GM18508 (cell line): Measurements from ENCODE around the gene PCDH7.

Experiments used
- ATAC-seq: cut with Tn5 transposase; IDR thresholded peaks from one replicate; pipeline ENCODE4 v1.9.1; 2021; ENCODE audit warnings: moderate number of reproducible peaks; ENCODE audit not compliant: insufficient read depth, unreplicated experiment

The PCDH7 gene, protein sequence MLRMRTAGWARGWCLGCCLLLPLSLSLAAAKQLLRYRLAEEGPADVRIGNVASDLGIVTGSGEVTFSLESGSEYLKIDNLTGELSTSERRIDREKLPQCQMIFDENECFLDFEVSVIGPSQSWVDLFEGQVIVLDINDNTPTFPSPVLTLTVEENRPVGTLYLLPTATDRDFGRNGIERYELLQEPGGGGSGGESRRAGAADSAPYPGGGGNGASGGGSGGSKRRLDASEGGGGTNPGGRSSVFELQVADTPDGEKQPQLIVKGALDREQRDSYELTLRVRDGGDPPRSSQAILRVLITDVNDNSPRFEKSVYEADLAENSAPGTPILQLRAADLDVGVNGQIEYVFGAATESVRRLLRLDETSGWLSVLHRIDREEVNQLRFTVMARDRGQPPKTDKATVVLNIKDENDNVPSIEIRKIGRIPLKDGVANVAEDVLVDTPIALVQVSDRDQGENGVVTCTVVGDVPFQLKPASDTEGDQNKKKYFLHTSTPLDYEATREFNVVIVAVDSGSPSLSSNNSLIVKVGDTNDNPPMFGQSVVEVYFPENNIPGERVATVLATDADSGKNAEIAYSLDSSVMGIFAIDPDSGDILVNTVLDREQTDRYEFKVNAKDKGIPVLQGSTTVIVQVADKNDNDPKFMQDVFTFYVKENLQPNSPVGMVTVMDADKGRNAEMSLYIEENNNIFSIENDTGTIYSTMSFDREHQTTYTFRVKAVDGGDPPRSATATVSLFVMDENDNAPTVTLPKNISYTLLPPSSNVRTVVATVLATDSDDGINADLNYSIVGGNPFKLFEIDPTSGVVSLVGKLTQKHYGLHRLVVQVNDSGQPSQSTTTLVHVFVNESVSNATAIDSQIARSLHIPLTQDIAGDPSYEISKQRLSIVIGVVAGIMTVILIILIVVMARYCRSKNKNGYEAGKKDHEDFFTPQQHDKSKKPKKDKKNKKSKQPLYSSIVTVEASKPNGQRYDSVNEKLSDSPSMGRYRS (N-terminal part only)

DNA sequence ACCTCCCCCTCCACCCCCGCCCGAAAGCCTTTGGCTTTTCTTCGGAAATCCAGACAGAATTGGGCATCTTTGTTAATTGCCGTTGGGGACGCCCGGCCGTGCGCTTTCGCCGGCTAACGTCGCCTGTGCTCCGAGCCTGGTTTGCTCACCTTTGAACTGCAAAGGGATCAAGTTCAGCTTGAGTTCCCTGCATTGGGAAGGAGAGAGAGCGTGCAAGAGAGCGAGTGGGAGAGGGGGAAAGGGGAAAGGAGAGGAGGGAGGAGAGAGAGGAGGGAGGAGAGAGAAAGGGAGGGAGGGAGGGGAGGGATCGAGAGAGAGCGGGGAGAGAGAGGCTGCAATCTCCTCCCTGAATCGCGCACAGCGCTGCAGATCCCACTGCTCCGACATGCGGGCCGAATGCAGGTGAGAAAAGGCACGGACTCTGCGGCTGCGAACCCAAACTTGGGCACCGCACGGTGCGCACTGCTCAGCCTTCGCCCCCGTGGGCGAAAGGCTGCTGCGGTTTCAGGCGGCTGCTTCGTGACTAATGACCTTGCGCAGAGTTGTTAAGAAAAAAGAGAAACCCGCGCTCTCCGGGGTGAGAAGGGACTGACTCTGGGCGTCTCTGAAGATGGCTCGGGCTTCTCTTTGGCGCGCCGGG, at the start of gene PCDH7:
Gene PCDH7 (plus strand): TSS at position 349 of the 640 bp plus-strand sequence. CDS start 1,054 bp downstream, outside the sequence.
- ATAC-seq, result no peak

DNA sequence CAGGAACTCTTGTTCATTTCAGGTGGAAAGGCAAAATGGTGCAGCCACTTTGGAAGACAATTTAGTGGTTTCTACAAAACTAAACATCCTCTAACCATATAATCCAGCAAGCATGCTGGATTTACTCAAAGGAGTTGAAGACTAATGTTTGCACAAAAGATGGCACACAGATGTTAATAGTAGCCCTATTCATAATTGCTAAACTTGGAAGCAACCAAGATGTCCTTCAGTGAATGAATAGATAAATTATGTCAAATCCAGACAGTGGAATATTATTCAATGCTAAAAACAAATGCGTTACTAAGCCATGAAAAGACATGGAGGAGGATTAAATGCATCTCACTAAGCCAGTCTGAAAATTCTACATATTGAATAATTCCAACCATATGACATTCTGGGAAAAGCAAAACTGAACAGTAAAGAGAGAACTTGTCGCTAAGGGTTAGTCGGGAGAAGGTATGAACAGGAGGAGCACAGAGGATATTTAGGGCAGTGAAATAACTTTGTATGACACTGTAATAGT, 48.2 kb upstream of the PCDH7 start:
- ATAC-seq, result no peak

DNA sequence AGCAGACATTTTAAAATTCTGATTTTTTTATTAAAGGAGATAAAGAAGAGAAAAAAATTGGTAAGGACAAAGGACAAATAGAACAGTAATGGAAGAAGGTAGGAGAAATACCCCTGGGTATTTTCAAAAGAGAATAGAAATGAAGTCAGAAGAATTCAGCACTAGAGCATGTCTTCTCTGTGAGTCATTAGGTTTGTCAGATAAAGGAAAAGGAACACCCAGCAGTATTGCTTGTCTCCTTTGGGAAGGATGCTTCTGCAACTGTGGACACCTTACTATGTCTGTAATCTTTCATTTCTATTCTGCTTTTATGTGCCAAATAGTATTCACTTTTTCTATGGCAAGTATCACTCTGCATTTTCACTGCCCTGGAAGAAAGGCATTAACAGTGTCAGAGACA, 24.0 kb upstream of the PCDH7 start:
- ATAC-seq, result no peak

DNA sequence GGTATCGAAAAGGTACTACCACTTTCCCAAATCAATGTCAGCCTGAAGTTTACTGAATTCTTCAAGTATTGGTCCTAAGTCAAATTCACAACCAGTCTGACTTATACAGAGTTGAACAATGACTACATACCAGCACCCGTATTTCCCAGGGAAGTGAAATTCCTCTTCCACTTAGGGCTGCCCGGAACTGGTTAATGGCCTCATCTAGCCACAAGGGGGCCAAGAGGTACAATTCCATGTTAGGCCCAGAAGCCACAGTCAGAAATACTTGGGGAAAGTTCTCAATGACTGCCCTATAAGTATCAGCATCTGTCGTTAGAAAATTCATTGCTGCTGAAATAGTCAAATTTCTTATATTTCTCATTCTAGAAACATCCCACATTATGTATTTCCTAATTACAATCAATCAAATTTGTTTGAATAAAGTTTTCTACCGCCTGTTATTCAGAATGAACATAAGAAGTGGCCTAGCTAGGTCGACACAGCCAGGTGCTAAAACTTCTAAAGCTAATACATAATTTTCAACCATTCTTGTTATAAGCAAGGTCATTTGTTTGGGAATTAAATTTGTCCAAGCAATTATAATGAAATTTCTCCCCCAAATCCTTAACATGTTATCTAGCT, 5.6 kb upstream of the PCDH7 start:
- ATAC-seq, result no peak

DNA sequence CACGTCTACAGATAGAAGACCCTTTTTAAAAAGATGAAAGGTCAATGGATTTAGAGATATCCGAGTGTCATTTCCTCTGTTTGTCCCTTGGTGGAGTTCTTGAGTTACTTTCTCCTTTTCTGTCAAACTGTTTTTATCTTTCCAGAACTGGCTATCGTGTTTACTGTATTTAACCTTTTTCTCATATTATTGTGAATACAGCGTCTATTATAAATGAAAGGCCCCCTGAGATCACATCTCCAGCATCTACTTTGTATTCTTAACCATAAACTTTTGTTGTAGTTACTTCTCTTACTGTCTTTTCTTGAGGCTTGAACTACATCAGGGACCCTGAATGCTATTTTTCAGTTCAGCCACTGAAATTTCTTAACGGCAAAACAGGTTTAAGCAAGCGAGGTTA, 4.0 kb upstream of the PCDH7 start:
- ATAC-seq, result no peak

DNA sequence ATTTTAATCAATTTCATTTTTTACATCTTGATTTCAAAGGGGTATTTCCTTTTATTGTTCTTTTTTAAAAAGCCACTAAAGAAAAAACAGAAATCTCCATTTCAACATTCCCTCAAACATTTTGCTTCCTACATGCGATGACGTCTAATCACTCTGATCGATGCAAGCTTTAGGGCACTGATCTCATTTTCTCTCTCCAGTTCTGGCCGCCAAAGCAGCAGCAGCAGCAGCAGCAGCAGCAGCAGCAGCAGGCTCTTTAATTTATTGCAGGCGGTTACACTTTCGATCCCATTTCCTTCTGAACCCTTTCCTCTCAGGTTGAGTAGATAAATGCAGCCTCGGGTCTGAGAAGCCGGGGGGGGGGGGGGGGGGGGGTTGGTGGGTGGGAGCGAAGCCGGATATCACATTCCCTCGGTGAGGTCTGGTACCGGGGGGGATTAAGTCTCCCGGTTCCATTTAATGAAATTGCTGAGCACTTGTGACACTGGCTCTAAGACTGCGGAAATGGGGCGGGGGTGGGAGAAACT, 3.4 kb upstream of the PCDH7 start:
- no peak for ATAC-seq

DNA sequence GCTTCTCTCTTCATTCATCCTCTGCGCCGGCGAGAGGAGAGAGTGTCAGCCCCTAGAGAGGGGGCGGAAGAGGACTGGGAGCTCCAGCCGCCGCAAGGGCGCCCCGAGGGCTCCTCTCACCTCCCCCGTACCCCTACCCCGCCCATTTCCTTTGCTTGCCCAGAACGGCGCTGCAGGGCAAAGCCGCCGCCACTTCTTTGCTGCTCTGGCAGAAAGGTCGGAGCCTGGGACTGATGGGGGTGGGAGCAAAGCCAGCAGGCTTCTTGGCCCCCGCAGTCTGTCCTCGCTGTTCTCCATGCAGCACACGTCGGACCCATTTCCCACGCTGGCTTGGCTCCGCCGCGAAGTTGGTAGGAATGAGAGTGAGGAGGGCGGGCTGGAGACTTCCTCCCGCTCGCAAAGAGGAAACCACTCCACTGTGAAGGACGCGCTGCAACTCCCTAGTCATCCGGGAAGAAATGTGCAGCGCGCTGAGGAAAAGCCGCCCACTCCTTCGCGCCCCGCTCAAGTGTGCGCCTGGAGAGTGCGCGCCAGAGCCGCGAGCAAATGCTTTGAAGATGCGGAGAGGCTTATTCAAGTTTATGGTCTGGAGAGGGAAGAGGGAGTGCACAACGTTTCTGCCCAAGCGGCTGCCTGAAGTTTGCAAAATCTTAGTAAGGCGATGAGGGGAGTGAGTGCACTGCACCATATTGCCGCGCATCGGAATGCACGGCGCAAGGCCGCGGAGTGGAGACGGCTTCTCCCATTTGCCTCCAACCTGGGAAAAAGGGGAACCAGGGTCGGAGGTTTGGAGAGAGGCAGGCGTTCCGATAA, 2.8 kb upstream of the PCDH7 start:
- no peak for ATAC-seq

DNA sequence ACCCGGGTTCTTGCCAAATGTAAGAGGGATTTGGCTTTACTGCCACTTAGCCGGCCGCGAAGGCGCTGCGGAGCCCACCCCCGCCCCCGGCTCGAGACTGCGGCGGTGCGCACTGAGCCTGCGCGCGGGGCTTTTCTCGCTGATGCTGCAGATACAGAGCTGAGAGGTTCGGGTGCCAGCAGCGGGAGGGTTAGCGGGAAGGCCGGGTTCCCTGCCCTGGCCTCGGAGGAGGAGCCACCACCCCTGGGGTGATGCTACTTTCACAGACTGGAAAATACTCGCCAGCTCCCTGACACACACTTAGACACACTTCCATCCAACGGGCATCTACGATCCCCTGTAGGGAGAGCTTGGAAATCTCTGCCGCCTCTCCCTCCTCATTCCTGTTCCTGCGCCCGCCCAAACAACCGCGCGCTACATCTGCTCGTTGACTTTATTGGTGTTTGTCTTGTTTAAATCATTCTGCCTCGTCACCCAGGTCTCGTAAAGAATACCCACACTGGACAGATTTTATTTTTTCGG, 2.1 kb upstream of the PCDH7 start:
- no peak for ATAC-seq

DNA sequence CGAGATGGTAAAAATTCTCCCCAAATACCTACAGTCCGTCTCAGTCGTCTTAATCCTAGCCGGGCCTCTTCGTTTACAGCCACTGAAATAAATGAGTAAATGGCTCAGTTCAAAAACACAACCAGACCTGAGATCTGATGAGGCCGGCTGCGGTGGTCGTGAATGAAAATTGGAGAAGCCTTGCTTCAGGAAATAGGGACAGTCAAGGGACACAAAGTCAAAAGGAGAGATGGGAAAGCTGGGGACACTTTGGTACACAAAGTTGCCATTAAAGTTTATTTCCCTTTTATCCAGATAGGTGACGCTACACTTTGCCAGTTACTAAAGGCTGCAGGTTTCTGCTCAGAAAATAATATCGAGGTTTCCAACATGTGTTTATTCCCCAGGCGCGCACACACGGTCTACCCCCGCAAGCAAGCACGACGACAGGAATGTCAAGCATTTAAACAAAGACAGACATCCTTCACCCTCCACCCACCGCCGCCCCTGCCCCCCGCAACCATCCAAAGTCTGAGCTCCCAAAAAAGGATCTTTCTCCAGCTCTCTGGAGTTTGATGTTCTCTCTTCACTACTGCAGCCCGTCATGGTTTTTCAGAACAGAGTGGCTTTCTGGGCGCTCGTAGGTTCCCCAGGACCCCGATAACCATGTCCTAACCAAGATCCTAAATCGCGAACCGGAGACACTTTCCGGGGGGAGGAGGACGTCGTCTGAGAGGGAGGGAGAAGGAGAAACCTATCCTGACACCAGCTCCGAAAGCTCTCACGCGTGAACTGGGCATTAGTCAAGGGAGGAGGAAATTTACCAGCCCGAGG, 1.3 kb upstream of the PCDH7 start:
- no peak for ATAC-seq

DNA sequence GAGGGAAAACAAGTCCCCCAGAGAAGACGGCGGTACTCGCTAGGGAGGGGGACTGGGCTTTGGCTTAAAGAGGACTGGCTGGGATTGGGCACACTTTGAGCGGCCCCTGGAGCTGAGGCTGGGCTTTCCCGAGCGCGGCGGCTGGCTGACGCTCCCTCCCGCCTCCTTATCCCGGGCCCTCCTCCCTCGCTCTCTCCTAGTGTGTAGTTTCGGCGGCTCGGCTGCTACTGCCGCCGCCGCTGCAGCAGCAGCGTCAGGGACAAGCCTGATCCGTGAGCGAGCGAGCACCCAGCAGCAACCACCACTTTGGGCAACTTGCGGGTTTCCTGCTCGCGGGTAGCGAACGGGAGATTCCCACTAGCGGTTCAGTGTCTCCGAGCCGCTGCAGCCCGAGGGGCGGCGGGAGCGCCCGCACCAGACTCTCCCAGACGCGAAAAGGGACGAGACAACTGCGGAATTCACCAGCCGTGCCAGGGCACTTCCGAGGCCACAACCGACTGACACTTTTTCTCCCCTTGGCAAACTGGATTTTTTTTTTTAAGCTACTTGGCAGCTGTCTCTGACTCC, 632 bp upstream of the PCDH7 start:
- no peak for ATAC-seq

DNA sequence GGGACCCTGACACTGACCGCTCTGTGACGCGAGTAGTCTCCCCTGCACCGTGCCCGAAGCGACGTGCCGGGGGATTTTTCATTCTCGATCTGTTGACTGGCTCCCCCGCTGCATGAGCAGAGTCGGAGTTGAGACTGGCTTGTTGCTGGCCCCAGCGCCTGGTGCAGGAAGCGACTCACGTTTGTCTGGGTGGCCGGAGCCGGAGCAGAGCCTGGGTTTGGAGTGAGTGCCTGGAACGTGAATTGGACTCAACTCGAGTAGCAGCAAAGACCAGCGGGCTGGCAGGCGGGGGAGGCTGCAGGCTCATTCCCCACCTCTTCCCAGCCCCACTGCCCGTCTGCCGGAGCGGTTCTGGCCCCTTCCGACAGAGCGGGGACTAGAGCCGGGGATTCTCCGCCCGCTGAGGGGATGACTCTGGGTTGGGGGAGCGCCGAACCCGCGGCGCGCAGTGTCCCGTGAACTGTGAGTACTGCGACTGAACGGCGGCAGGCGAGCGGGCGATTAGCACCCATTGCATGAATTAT, 554 bp downstream of the PCDH7 start:
- no peak for ATAC-seq

DNA sequence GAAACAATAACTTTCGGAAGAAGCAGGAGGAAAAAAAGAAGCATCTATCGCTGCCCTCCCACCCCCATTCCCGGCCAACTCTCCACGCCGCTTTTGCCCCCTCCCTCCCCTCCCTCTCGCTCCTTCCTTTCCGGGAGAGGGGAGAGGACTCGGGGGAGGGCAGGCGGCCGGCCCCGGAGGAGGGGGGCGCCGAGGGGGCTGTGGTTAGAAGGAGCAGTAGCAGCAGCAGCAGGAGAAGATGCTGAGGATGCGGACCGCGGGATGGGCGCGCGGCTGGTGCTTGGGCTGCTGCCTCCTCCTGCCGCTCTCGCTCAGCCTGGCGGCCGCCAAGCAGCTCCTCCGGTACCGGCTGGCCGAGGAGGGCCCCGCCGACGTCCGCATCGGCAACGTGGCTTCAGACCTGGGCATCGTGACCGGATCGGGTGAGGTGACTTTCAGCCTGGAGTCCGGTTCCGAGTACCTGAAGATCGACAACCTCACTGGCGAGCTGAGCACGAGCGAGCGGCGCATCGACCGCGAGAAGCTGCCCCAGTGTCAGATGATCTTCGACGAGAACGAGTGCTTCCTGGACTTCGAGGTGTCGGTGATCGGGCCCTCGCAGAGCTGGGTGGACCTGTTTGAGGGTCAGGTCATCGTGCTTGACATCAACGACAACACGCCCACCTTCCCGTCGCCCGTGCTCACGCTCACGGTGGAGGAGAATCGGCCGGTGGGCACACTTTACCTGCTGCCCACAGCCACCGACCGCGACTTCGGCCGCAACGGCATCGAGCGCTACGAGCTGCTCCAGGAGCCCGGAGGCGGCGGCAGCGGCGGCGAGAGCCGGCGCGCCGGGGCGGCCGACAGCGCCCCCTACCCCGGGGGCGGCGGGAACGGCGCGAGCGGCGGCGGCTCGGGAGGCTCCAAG, 1.3 kb downstream of the PCDH7 start:
- no peak for ATAC-seq

DNA sequence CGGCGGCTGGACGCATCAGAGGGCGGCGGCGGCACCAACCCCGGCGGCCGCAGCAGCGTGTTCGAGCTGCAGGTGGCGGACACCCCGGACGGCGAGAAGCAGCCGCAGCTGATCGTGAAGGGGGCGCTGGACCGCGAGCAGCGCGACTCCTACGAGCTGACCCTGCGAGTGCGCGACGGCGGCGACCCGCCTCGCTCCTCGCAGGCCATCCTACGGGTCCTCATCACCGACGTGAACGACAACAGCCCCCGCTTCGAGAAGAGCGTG, 1.9 kb downstream of the PCDH7 start:
- no peak for ATAC-seq

DNA sequence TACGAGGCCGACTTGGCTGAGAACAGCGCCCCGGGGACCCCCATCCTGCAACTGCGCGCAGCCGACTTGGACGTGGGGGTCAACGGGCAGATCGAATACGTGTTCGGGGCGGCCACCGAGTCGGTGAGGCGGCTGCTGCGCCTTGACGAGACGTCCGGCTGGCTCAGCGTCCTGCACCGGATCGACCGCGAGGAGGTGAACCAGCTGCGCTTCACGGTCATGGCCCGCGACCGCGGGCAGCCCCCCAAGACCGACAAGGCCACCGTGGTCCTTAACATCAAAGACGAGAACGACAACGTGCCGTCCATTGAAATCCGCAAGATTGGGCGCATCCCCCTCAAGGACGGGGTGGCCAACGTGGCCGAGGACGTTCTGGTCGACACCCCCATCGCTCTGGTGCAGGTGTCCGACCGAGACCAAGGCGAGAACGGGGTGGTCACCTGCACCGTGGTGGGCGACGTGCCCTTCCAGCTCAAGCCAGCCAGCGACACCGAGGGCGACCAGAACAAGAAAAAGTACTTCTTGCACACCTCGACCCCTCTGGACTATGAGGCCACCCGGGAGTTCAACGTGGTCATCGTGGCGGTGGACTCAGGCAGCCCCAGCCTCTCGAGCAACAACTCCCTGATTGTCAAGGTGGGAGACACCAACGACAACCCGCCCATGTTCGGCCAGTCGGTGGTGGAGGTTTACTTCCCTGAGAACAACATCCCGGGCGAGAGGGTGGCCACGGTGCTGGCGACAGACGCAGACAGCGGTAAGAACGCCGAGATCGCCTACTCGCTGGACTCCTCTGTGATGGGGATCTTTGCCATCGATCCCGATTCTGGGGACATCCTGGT, 2.4 kb downstream of the PCDH7 start:
- no peak for ATAC-seq

DNA sequence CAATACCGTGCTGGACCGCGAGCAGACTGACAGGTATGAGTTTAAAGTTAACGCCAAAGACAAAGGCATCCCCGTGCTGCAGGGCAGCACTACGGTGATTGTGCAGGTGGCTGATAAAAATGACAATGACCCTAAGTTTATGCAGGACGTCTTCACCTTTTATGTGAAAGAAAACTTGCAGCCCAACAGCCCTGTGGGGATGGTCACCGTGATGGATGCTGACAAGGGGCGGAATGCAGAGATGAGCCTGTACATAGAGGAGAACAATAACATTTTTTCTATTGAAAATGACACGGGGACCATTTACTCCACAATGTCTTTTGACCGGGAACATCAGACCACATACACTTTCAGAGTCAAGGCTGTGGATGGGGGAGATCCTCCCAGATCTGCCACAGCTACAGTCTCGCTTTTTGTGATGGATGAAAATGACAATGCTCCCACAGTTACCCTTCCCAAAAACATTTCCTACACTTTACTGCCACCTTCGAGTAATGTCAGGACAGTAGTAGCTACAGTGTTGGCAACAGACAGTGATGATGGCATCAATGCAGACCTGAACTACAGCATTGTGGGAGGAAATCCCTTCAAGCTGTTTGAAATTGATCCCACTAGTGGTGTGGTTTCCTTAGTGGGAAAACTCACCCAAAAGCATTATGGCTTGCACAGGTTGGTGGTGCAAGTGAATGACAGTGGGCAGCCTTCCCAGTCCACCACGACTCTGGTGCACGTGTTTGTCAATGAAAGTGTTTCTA, 3.2 kb downstream of the PCDH7 start:
- ATAC-seq, result no peak
